PFSK-1 (cell line): ENCODE measurements around the gene ARL1. TPM values are rescaled to one million over a fixed set of nuclear protein-coding genes. Genes with fewer than 3 reads are reported as not detected.

ENCODE experiments used
- FOXP2 ChIP-seq: optimal IDR thresholded peaks from 2 replicates; pipeline ENCODE3; 2011; ENCODE audit warnings: borderline replicate concordance, control low read depth, inconsistent platforms; ENCODE audit not compliant: insufficient read depth; ENCODE audit errors: extremely low read length, extremely low read depth
- POLR2AphosphoS5 ChIP-seq: IDR thresholded peaks from 2 replicates; pipeline ENCODE4 v1.6.1; 2012; ENCODE audit warnings: low read depth, mild to moderate bottlenecking, control low read depth, low read length, moderate library complexity
- SIN3A ChIP-seq: IDR thresholded peaks from 2 replicates; pipeline ENCODE4 v1.6.1; 2012; ENCODE audit warnings: mild to moderate bottlenecking, low read length, moderate library complexity, borderline replicate concordance; ENCODE audit not compliant: insufficient read depth
- TAF1 ChIP-seq: IDR thresholded peaks from 2 replicates; pipeline ENCODE4 v1.6.1; 2012; ENCODE audit warnings: low read length, control low read depth, borderline replicate concordance; ENCODE audit not compliant: insufficient read depth
- polyA plus RNA-seq: library from polyadenylated mRNA; unstranded; fragments of >200 nt; gene quantifications from one replicate; pipeline ENCODE4 v1.2.1, GENCODE V29; 2012; ENCODE audit warnings: low read depth, missing spikeins; ENCODE audit not compliant: insufficient read length
- TF ChIP-seq, protein P1 (sequence below), 2 experiments: IDR thresholded peaks; 2 replicates each; pipeline versions ENCODE4 v1.6.1 to v1.8.0; 2011 to 2012; ENCODE audit warnings: low read depth in 2 of 2, low read length in 2 of 2, control low read depth in 1 of 2, inconsistent platforms in 1 of 2, mild to moderate bottlenecking in 1 of 2, moderate library complexity in 1 of 2; ENCODE audit not compliant: insufficient read depth in 1 of 2

The ARL1 gene
- polyA plus RNA-seq, result 66.7 TPM

DNA sequence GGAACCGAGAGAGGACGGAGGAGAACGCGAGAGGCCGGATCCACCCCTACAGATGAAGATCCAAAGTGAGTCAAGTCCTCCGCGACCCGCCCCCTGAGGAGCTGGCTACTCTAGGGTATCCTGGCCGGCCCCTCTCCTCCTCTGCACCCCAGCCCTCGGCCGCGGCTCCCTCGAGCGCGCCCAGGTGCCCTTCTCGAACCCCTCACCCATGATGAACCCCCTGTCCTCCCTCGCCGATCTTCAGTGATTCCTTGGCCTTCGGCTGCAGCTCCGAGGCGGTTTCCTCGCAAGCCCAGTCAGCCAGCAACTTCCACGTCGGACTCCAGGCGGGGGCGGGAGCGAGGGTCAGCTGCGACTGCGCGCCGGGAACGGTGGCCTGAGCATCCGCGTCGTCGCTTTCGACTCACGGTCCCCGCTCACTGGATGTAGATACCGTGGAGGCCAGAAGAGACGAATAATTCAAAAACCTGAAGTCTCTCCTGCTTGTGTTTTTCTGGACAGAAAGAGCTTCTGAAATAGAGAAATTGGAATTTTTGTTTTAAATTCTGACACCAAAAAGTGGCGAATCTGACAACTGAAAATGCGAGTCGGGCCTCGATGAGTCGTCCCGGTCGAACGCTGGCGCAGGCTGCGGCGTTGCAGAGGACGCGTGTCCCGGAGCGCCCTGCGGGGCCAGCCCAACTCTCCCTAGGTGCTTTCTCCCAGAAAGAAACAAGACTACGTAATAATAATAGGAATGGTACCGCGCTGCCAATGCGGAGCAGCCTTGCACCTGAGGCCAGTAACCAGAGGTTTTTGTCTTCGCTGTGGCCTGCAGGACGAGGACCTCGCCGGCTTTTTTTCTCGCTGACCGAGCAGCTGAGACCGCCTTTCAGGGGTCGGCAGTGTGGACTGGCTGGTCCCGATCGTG, at the start of gene ARL1:
ARL1 (minus strand) TSS at position 337 of the 910 bp plus-strand sequence; CDS start at position 210, 127 bp downstream.
- TF ChIP-seq, protein P1, sequence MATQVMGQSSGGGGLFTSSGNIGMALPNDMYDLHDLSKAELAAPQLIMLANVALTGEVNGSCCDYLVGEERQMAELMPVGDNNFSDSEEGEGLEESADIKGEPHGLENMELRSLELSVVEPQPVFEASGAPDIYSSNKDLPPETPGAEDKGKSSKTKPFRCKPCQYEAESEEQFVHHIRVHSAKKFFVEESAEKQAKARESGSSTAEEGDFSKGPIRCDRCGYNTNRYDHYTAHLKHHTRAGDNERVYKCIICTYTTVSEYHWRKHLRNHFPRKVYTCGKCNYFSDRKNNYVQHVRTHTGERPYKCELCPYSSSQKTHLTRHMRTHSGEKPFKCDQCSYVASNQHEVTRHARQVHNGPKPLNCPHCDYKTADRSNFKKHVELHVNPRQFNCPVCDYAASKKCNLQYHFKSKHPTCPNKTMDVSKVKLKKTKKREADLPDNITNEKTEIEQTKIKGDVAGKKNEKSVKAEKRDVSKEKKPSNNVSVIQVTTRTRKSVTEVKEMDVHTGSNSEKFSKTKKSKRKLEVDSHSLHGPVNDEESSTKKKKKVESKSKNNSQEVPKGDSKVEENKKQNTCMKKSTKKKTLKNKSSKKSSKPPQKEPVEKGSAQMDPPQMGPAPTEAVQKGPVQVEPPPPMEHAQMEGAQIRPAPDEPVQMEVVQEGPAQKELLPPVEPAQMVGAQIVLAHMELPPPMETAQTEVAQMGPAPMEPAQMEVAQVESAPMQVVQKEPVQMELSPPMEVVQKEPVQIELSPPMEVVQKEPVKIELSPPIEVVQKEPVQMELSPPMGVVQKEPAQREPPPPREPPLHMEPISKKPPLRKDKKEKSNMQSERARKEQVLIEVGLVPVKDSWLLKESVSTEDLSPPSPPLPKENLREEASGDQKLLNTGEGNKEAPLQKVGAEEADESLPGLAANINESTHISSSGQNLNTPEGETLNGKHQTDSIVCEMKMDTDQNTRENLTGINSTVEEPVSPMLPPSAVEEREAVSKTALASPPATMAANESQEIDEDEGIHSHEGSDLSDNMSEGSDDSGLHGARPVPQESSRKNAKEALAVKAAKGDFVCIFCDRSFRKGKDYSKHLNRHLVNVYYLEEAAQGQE (IDR thresholded peaks at IDR 0.05; ENCODE audit: insufficient read depth in 1 of 2, low read depth in 2 of 2, low read length in 2 of 2), result 0 out of 4 replicates have a peak, but pooled peaks of 1 of the 2 experiments have one; percentile 7
- TF ChIP-seq TAF1 (peak; percentile 85; the same call in 1 of the 2 replicates), FOXP2 (peak; percentile 36), POLR2AphosphoS5 (peak; percentile 78; the same call in 1 of the 2 replicates), SIN3A (peak; percentile 53; the same call in 1 of the 2 replicates)

- TF ChIP-seq TAF1, result no peak
- no peak for TF ChIP-seq SIN3A
- TF ChIP-seq, protein P1 (IDR thresholded peaks at IDR 0.05; ENCODE audit: insufficient read depth in 1 of 2, low read depth in 2 of 2, low read length in 2 of 2), result no peak
- no peak for TF ChIP-seq FOXP2
- TF ChIP-seq POLR2AphosphoS5, result no peak
These were observed 48.1 kb upstream of the ARL1 start for GRCh38 chr12:101455685-101456084.

DNA sequence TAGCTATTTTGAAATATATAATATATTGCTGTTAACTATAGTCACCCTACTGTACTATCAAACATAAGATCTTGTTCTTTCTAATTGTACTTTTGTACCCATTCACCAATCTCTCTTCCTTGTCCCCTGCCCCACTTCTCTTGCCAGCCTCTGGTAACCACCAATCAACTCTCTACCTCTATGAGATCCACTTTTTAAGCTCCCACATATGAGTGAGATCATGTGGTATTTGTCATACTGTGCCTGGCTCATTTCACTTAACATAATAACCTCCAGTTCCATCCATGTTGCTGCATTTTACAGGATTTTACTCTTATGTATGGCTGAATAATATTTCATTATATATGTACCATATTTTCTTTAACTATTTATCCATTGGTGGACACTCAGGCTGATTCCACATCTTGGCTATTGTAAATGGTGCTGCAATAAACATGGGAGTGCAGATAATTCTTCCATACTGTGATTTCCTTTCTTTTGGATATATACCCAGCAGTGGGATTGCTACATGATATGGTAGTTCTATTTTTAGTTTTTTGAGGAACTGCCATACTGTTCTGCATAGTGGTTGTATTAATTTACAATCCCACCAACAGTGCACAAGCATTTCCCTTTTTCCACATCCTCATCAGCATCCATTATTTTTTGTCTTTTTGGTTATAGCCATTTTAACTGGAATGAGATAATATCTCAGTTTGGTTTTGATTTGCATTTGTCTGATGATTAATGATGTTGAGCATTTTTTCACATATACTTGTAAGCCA, 34.1 kb upstream of the ARL1 start:
- TF ChIP-seq SIN3A, result no peak
- no peak for TF ChIP-seq POLR2AphosphoS5
- TF ChIP-seq TAF1, result no peak
- no peak for TF ChIP-seq FOXP2
- TF ChIP-seq, protein P1 (IDR thresholded peaks at IDR 0.05; ENCODE audit: insufficient read depth in 1 of 2, low read depth in 2 of 2, low read length in 2 of 2), result no peak

- TF ChIP-seq TAF1 (no peak), POLR2AphosphoS5 (no peak), SIN3A (no peak), FOXP2 (no peak)
- TF ChIP-seq, protein P1 (IDR thresholded peaks at IDR 0.05; ENCODE audit: insufficient read depth in 1 of 2, low read depth in 2 of 2, low read length in 2 of 2), result no peak
These were observed 31.7 kb upstream of the ARL1 start for GRCh38 chr12:101439236-101439635.
